ENCODE data around the gene YDJC.
"Not testable (repeated sequence)": the region's sequence is repeated elsewhere in the genome, so short reads cannot be mapped to it uniquely, and the experiment has no call there.

DNA sequence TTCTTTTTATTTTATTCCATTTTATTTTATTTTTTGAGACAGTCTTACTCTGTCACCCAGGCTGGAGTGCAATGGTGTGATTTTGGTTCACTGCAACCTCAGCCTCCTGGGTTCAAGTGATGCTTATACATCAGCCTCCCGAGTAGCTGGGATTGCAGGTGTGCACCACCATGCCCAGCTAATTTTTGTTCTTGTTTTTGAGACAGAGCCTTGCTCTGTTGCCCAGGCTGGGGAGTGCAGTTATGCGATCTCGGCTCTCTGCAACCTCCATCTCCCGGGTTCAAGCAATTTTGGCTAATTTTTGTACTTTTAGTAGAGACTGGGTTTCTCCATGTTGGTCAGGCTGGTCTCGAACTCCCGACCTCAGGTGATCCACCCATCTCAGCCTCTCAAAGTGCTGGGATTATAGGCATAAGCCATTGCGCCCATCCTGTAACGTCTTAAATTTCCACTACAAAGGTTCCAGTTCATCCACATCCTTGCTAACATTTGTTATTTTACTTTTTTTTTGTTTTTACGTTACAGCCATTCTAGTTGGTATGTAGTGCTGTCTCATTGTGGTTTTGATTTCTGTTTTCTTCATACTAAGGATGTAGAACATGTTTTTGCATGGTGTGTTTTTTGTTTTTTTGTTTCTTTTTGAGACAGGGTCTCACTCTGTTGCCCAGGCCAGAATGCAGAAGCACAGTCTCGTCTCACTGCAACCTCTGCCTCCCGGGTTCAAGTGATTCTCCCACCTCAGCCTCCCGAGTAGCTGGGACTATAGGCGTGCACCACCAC lies 33.3 kb downstream of the YDJC start:
- TF ChIP-seq POLR2A (IDR thresholded peaks at IDR 0.05; ENCODE audit: extremely low read depth, insufficient read length); MYC (IDR thresholded peaks at IDR 0.05; ENCODE audit: low read depth, low read length): not testable (repeated sequence)
- TF ChIP-seq, protein P1, sequence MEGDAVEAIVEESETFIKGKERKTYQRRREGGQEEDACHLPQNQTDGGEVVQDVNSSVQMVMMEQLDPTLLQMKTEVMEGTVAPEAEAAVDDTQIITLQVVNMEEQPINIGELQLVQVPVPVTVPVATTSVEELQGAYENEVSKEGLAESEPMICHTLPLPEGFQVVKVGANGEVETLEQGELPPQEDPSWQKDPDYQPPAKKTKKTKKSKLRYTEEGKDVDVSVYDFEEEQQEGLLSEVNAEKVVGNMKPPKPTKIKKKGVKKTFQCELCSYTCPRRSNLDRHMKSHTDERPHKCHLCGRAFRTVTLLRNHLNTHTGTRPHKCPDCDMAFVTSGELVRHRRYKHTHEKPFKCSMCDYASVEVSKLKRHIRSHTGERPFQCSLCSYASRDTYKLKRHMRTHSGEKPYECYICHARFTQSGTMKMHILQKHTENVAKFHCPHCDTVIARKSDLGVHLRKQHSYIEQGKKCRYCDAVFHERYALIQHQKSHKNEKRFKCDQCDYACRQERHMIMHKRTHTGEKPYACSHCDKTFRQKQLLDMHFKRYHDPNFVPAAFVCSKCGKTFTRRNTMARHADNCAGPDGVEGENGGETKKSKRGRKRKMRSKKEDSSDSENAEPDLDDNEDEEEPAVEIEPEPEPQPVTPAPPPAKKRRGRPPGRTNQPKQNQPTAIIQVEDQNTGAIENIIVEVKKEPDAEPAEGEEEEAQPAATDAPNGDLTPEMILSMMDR (IDR thresholded peaks at IDR 0.05; ENCODE audit: low read depth, low read length), result not testable (repeated sequence)
- TF ChIP-seq, protein P2, sequence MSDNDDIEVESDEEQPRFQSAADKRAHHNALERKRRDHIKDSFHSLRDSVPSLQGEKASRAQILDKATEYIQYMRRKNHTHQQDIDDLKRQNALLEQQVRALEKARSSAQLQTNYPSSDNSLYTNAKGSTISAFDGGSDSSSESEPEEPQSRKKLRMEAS (IDR thresholded peaks at IDR 0.05; ENCODE audit: low read depth, low read length), result not testable (repeated sequence)
